GM23338 (cell line): ENCODE data around the gene SETD1B. TPM values are rescaled to one million over a fixed set of nuclear protein-coding genes. Genes with fewer than 3 reads are reported as not detected.

Experiments
- ATAC-seq: fragments of 200-7000 bp; cut with Tn5 transposase; 3 replicates; pipeline ENCODE4 v1.9.1; 2020
- DNase-seq: peaks from one replicate; pipeline ENCODE4 v3.0.0-alpha.2; 2015; ENCODE audit warnings: low spot score
- H2AFZ ChIP-seq: fragments of 200-600 bp; sonication (generic); 2 replicates; pipeline ENCODE4 v1.8.0; 2016; ENCODE audit warnings: antibody characterized with exemption, mild to moderate bottlenecking, moderate library complexity
- H3F3A ChIP-seq: fragments of 200-600 bp; sonication (generic); replicated peaks from 2 replicates; pipeline ENCODE4 v1.8.0; 2017; ENCODE audit warnings: antibody characterized with exemption, mixed run types, low read depth
- H3K27ac ChIP-seq: fragments of 200-600 bp; sonication (generic); 2 replicates; pipeline ENCODE4 v1.6.1; 2016; ENCODE audit warnings: low read depth
- H3K27me3 ChIP-seq: fragments of 200-600 bp; sonication (generic); 2 replicates; pipeline ENCODE4 v1.8.0; 2016; ENCODE audit warnings: mild to moderate bottlenecking, mixed run types, moderate library complexity; ENCODE audit not compliant: insufficient read depth
- H3K36me3 ChIP-seq: fragments of 200-600 bp; sonication (generic); 2 replicates; pipeline ENCODE4 v1.8.0; 2016; ENCODE audit warnings: mild to moderate bottlenecking; ENCODE audit not compliant: insufficient read depth
- H3K4me1 ChIP-seq: fragments of 200-600 bp; sonication (generic); 2 replicates; pipeline ENCODE4 v1.8.0; 2016; ENCODE audit warnings: mild to moderate bottlenecking, moderate library complexity; ENCODE audit not compliant: insufficient read depth
- H3K4me2 ChIP-seq: fragments of 200-600 bp; sonication (generic); 2 replicates; pipeline ENCODE4 v1.7.1; 2017; ENCODE audit warnings: mixed run types
- H3K4me3 ChIP-seq: fragments of 200-600 bp; sonication (generic); 2 replicates; pipeline ENCODE4 v1.6.1; 2016; ENCODE audit warnings: mixed run types
- H3K79me2 ChIP-seq: fragments of 200-600 bp; sonication (generic); replicated peaks from 2 replicates; pipeline ENCODE4 v1.8.0; 2017; ENCODE audit warnings: mild to moderate bottlenecking; ENCODE audit not compliant: insufficient read depth
- H3K9me2 ChIP-seq: fragments of 200-600 bp; sonication (generic); 2 replicates; pipeline ENCODE4 v1.8.0; 2017; ENCODE audit not compliant: insufficient read depth
- H4K20me1 ChIP-seq: fragments of 200-600 bp; sonication (generic); replicated peaks from 2 replicates; pipeline ENCODE4 v1.8.0; 2017; ENCODE audit warnings: mild to moderate bottlenecking; ENCODE audit not compliant: insufficient read depth
- H3K27ac Mint-ChIP-seq: 2 replicates; pipeline ENCODE4 v1.8.0; 2020; ENCODE audit warnings: inconsistent platforms, mild to moderate bottlenecking, moderate library complexity, mixed read lengths
- H3K27me3 Mint-ChIP-seq: 3 replicates; pipeline ENCODE4 v1.8.0; 2022; ENCODE audit warnings: low read depth, mild to moderate bottlenecking, moderate library complexity, mixed read lengths, inconsistent platforms; ENCODE audit not compliant: insufficient read depth, poor library complexity
- H3K36me3 Mint-ChIP-seq: 3 replicates; pipeline ENCODE4 v1.8.0; 2021; ENCODE audit warnings: low read depth, mild to moderate bottlenecking, inconsistent platforms, moderate library complexity, mixed read lengths
- H3K4me1 Mint-ChIP-seq: 3 replicates; pipeline ENCODE4 v1.8.0; 2020; ENCODE audit warnings: mild to moderate bottlenecking, inconsistent platforms, mixed read lengths
- H3K4me3 Mint-ChIP-seq: 3 replicates; pipeline ENCODE4 v1.8.0; 2021; ENCODE audit warnings: moderate library complexity, mild to moderate bottlenecking, inconsistent platforms, mixed read lengths
- H3K9me3 Mint-ChIP-seq: 3 replicates; pipeline ENCODE4 v1.8.0; 2020; ENCODE audit warnings: moderate library complexity, mild to moderate bottlenecking, inconsistent platforms, mixed read lengths
- CREB1 ChIP-seq: fragments of 250-450 bp; sonication (Bioruptor Pico); IDR thresholded peaks from 2 replicates; pipeline ENCODE4 v1.5.0; 2020; ENCODE audit warnings: low read depth, mild to moderate bottlenecking, moderate library complexity
- CTCF ChIP-seq, 2 experiments: fragments of 200-600 bp in 1 of 2; sonication (generic) in 1 of 2; conservative IDR thresholded peaks; 2 replicates each; pipeline versions ENCODE4 v1.5.1 to v1.6.1; 2016 to 2017; ENCODE audit warnings: antibody characterized with exemption in 2 of 2, low read depth in 2 of 2, mild to moderate bottlenecking in 2 of 2, moderate library complexity in 1 of 2
- EZH2 ChIP-seq: fragments of 200-600 bp; sonication (generic); IDR thresholded peaks from one replicate; pipeline ENCODE4 v1.8.0; 2017; ENCODE audit warnings: antibody characterized with exemption, mild to moderate bottlenecking, low read depth; ENCODE audit not compliant: unreplicated experiment
- EZH2phosphoT487 ChIP-seq: fragments of 200-600 bp; sonication (generic); IDR thresholded peaks from one replicate; pipeline ENCODE4 v1.8.1; 2018; ENCODE audit warnings: antibody characterized with exemption; ENCODE audit not compliant: unreplicated experiment
- JUNB ChIP-seq: IDR thresholded peaks from one replicate; pipeline ENCODE4 v1.6.1; 2016; ENCODE audit warnings: antibody characterized with exemption; ENCODE audit not compliant: unreplicated experiment
- NANOG ChIP-seq: IDR thresholded peaks from 2 replicates; pipeline ENCODE4 v1.6.1; 2016; ENCODE audit warnings: antibody characterized with exemption, borderline replicate concordance
- POLR2AphosphoS5 ChIP-seq: IDR thresholded peaks from 2 replicates; pipeline ENCODE4 v1.6.1; 2016; ENCODE audit warnings: antibody characterized with exemption, low read depth
- REST ChIP-seq: IDR thresholded peaks from one replicate; pipeline ENCODE4 v1.6.1; 2018; ENCODE audit warnings: antibody characterized with exemption; ENCODE audit not compliant: unreplicated experiment
- STAT1 ChIP-seq: IDR thresholded peaks from one replicate; pipeline ENCODE4 v1.6.1; 2016; ENCODE audit warnings: antibody characterized with exemption; ENCODE audit not compliant: unreplicated experiment
- ZNF114 ChIP-seq: fragments of 250-450 bp; sonication (Bioruptor Pico); IDR thresholded peaks from 2 replicates; pipeline ENCODE4 v1.5.0; 2020; ENCODE audit warnings: mild to moderate bottlenecking, moderate library complexity
- ZNF331 ChIP-seq: fragments of 250-450 bp; sonication (Bioruptor Pico); IDR thresholded peaks from 2 replicates; pipeline ENCODE4 v1.5.0; 2020; ENCODE audit warnings: low read depth, mild to moderate bottlenecking, moderate library complexity
- ZNF462 ChIP-seq: fragments of 250-450 bp; sonication (Bioruptor Pico); IDR thresholded peaks from 2 replicates; pipeline ENCODE4 v1.5.0; 2020; ENCODE audit warnings: mild to moderate bottlenecking, moderate library complexity
- polyA plus RNA-seq: library from polyadenylated mRNA; unstranded; fragments of >200 nt; fragmentation: Nextera tagmentation; extraction: Ambion mirVana; gene quantifications from 2 replicates; pipeline ENCODE4 v1.2.1, GENCODE V29; 2016
- total RNA-seq: library from RNA; depleted of rRNA; stranded (reverse); fragments of >200 nt; shearing (Covaris generic); gene quantifications from 2 replicates; pipeline ENCODE4 v1.2.3, GENCODE V29; 2014

SETD1B gene
- total and polyA plus RNA-seq, 2 experiments from 2014 or later = 3.1 to 8.7 TPM

- TF ChIP-seq ZNF462 (CRISPR knock-in tag) = no peak
- TF ChIP-seq POLR2AphosphoS5 = no peak
- TF ChIP-seq ZNF331 (CRISPR knock-in tag) = no peak
Measured at GRCh38 chr12:121767525-121768016, 36.2 kb upstream of the SETD1B start (continued).

- no peak for DNase-seq
- no peaks in the 10 kb centered on the region for H3K9me3 Mint-ChIP-seq
- Histone ChIP-seq H3K4me3 (no peak overlapping the region), H2AFZ (no peak overlapping the region), H3K27me3 (no peaks in the 10 kb centered on the region), H3K4me1 (peaks cover 7% of the 10 kb centered on the region), H3K79me2 (no peaks in the 10 kb centered on the region), H3K36me3 (no peaks in the 10 kb centered on the region), H4K20me1 (no peaks in the 10 kb centered on the region), H3F3A (no peaks in the 10 kb centered on the region; the same call in 1 of the 2 replicates), H3K27ac (no peak overlapping the region), H3K4me2 (no peak overlapping the region), H3K9me2 (no peaks in the 10 kb centered on the region)
- no peak overlapping the region for H3K27ac Mint-ChIP-seq
- no peaks in the 10 kb centered on the region; the same call in 2 of the 3 replicates for H3K36me3 Mint-ChIP-seq
- ATAC-seq = no peak
- no peaks in the 10 kb centered on the region for H3K27me3 Mint-ChIP-seq
- no peak overlapping the region for H3K4me3 Mint-ChIP-seq
- H3K4me1 Mint-ChIP-seq = peaks cover 16% of the 10 kb centered on the region; the same call in 2 of the 3 replicates
- TF ChIP-seq EZH2 = no peak
- TF ChIP-seq CTCF (conservative IDR thresholded peaks at IDR 0.05; ENCODE audit: low read depth in 2 of 2) = no peak
- TF ChIP-seq EZH2phosphoT487 = no peak
- no peak for TF ChIP-seq ZNF331 (CRISPR knock-in tag)
- TF ChIP-seq JUNB = no peak
- no peak for TF ChIP-seq POLR2AphosphoS5
- TF ChIP-seq ZNF114 (CRISPR knock-in tag) = no peak
- TF ChIP-seq REST = no peak
- TF ChIP-seq CREB1 = no peak
- no peak for TF ChIP-seq NANOG
- no peak for TF ChIP-seq STAT1
Measured at GRCh38 chr12:121769297-121769830, 34.4 kb upstream of the SETD1B start.
